Stimulated activated CD8-positive, alpha-beta memory T cell treated with anti-CD3 and anti-CD28 coated beads, Interleukin-4, amount 100 ng/mL, for 48 hours (primary cell): ENCODE results near the gene CDK6.
A peak's percentile ranks its signal among the peaks of the same experiment; 100 is the strongest.

Source experiments
- DNase-seq: peaks from one replicate; pipeline ENCODE4 v3.0.0-alpha.2; 2020

CDK6 gene

GRCh38 chr7:92704858-92705257 is 131.5 kb downstream of the CDK6 start:
- DNase-seq = no peak

- DNase-seq = no peak
Observed at GRCh38 chr7:92702535-92702934, 133.8 kb downstream of the CDK6 start.

GRCh38 chr7:92699966-92700514 is 136.3 kb downstream of the CDK6 start:
- no peak for DNase-seq

GRCh38 chr7:92699560-92699959 is 136.8 kb downstream of the CDK6 start:
- DNase-seq = no peak

- no peak for DNase-seq
Observed at GRCh38 chr7:92698237-92698841, 138.0 kb downstream of the CDK6 start.

- no peak for DNase-seq
Observed at GRCh38 chr7:92697414-92697813, 139.0 kb downstream of the CDK6 start.

- no peak for DNase-seq
Observed at GRCh38 chr7:92697012-92697411, 139.4 kb downstream of the CDK6 start.

GRCh38 chr7:92696584-92696983 is 139.8 kb downstream of the CDK6 start:
- no peak for DNase-seq

GRCh38 chr7:92695308-92696261 is 140.8 kb downstream of the CDK6 start:
- no peak for DNase-seq

- no peak for DNase-seq
Observed at GRCh38 chr7:92694211-92694610, 142.2 kb downstream of the CDK6 start.

GRCh38 chr7:92693519-92693918 is 142.9 kb downstream of the CDK6 start:
- DNase-seq = no peak

- DNase-seq = no peak
Observed at GRCh38 chr7:92691578-92691977, 144.8 kb downstream of the CDK6 start.

- peak; percentile 69 for DNase-seq
Observed at GRCh38 chr7:92685136-92686042, 151.0 kb downstream of the CDK6 start.

GRCh38 chr7:92684274-92684673 is 152.1 kb downstream of the CDK6 start:
- no peak for DNase-seq

GRCh38 chr7:92682903-92683539 is 153.4 kb downstream of the CDK6 start:
- DNase-seq = no peak

- no peak for DNase-seq
Observed at GRCh38 chr7:92682330-92682729, 154.0 kb downstream of the CDK6 start.

GRCh38 chr7:92681633-92682032 is 154.7 kb downstream of the CDK6 start:
- DNase-seq = no peak

GRCh38 chr7:92680442-92680841 is 155.9 kb downstream of the CDK6 start:
- DNase-seq = no peak

- no peak for DNase-seq
Observed at GRCh38 chr7:92678291-92678920, 158.0 kb downstream of the CDK6 start.

- DNase-seq = no peak
Observed at GRCh38 chr7:92674379-92674778, 162.0 kb downstream of the CDK6 start.

GRCh38 chr7:92671505-92672169 is 164.7 kb downstream of the CDK6 start:
- DNase-seq = no peak
